Measurements from ENCODE around the gene BCL3.
"Not testable (repeated sequence)": the region's sequence is repeated elsewhere in the genome, so short reads cannot be mapped to it uniquely, and the experiment has no call there.

BCL3 gene

GRCh38 chr19:44776402-44777096, 28.0 kb downstream of the BCL3 start:
- DNase-seq (ENCODE audit: extremely low read depth, low read depth), result no peak
- TF ChIP-seq CTCF (IDR thresholded peaks at IDR 0.05; ENCODE audit: low read depth, low read length), result no peak

- no peak for DNase-seq (ENCODE audit: extremely low read depth, low read depth)
- TF ChIP-seq CTCF (IDR thresholded peaks at IDR 0.05; ENCODE audit: low read depth, low read length), result no peak
Observed at GRCh38 chr19:44777715-44778347, 29.3 kb downstream of the BCL3 start, which contains the start of gene CBLC. Gene CBLC (plus strand): TSS chr19:44777890. CDS start chr19:44777932, 42 bp downstream.

GRCh38 chr19:44779150-44779549, 30.6 kb downstream of the BCL3 start:
- DNase-seq (ENCODE audit: extremely low read depth, low read depth), result no peak
- TF ChIP-seq CTCF (IDR thresholded peaks at IDR 0.05; ENCODE audit: low read depth, low read length), result no peak

GRCh38 chr19:44781694-44782093, 33.2 kb downstream of the BCL3 start:
- not testable (repeated sequence) for DNase-seq (ENCODE audit: extremely low read depth, low read depth)

GRCh38 chr19:44782729-44783128, 34.2 kb downstream of the BCL3 start:
- no peak for DNase-seq (ENCODE audit: extremely low read depth, low read depth)
- TF ChIP-seq CTCF (IDR thresholded peaks at IDR 0.05; ENCODE audit: low read depth, low read length), result no peak

GRCh38 chr19:44783545-44783944, 35.0 kb downstream of the BCL3 start:
- DNase-seq (ENCODE audit: extremely low read depth, low read depth), result no peak
- no peak for TF ChIP-seq CTCF (IDR thresholded peaks at IDR 0.05; ENCODE audit: low read depth, low read length)

- no peak for TF ChIP-seq CTCF (IDR thresholded peaks at IDR 0.05; ENCODE audit: low read depth, low read length)
- DNase-seq (ENCODE audit: extremely low read depth, low read depth), result no peak
Observed at GRCh38 chr19:44785271-44785670, 36.8 kb downstream of the BCL3 start.
